ENCODE results near the gene DDHD1.

GRCh38 chr14:52996493-52996892 is 156.6 kb downstream of the DDHD1 start:
- TF ChIP-seq, protein P1, sequence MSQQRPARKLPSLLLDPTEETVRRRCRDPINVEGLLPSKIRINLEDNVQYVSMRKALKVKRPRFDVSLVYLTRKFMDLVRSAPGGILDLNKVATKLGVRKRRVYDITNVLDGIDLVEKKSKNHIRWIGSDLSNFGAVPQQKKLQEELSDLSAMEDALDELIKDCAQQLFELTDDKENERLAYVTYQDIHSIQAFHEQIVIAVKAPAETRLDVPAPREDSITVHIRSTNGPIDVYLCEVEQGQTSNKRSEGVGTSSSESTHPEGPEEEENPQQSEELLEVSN (IDR thresholded peaks at IDR 0.05; ENCODE audit: borderline replicate concordance, low read depth) = no peak
- no peak for TF ChIP-seq CTCF (IDR thresholded peaks at IDR 0.05)

All from A549 (cell line).